Esophagus muscularis mucosa (tissue), 4 donors: ENCODE results near the gene C16orf96. TPM values are rescaled to one million over a fixed set of nuclear protein-coding genes. Genes with fewer than 3 reads are reported as not detected.

ENCODE experiments used
- DNase-seq: peaks from one replicate; pipeline ENCODE4 v3.0.0-alpha.2; 2017; ENCODE audit errors: extremely low spot score
- H3K27ac ChIP-seq, 4 donors: fragments of 200-600 bp; sonication (generic); replicated peaks in 1 of 4; 1 replicate in 3 of 4; 2 replicates in 1 of 4; pipeline ENCODE4 v1.5.1; 2016 to 2019; ENCODE audit warnings: mild to moderate bottlenecking in 1 of 4
- H3K27me3 ChIP-seq, 4 donors: fragments of 200-600 bp; sonication (generic); one replicate each; pipeline versions ENCODE4 v1.5.1 to v1.6.0; 2016 to 2019
- H3K36me3 ChIP-seq, 4 donors: fragments of 200-600 bp; sonication (generic); one replicate each; pipeline ENCODE4 v1.5.1; 2016 to 2019
- H3K4me1 ChIP-seq, 4 donors: fragments of 200-600 bp; sonication (generic); one replicate each; pipeline ENCODE4 v1.5.1; 2016 to 2019
- H3K4me3 ChIP-seq, 4 donors: fragments of 200-600 bp; sonication (generic); 1 replicate in 2 of 4; 2 replicates in 2 of 4; pipeline ENCODE4 v1.5.1; 2016 to 2019; ENCODE audit warnings: mild to moderate bottlenecking in 4 of 4, moderate library complexity in 1 of 4
- H3K9me3 ChIP-seq, 4 donors: fragments of 200-600 bp; sonication (generic); 1 replicate in 3 of 4; 2 replicates in 1 of 4; pipeline ENCODE4 v1.5.1; 2016 to 2019
- EP300 ChIP-seq: sonication (generic); formaldehyde crosslinking; IDR thresholded peaks from one replicate; pipeline ENCODE4 v1.6.1; 2017; ENCODE audit warnings: antibody characterized with exemption
- POLR2A ChIP-seq: fragments of 450-650 bp; IDR thresholded peaks from one replicate; pipeline ENCODE4 v1.6.1; 2017; ENCODE audit warnings: antibody characterized with exemption, moderate library complexity, mild to moderate bottlenecking, low read depth
- POLR2AphosphoS5 ChIP-seq, 2 donors: sonication (generic); formaldehyde crosslinking; IDR thresholded peaks; one replicate each; pipeline ENCODE4 v1.6.1; 2017; ENCODE audit warnings: antibody characterized with exemption in 2 of 2
- WGBS: methylation state at CpG from one replicate; pipeline ENCODE4 v1.1.5; 2018; 5-methylcytosine and 5-hydroxymethylcytosine counted together
- intact Hi-C: fragments of 100-400 bp; cut with DNase I; formaldehyde crosslinking; loops from one replicate; pipeline ENCODE4 v1.15.1; 2023
- total RNA-seq, 4 donors: library from RNA; depleted of rRNA; stranded (reverse); fragments of >200 nt; gene quantifications; one replicate each; pipeline versions ENCODE4 v1.1.0 to v1.2.1, GENCODE V29; 2016
- TF ChIP-seq, protein P1 (sequence below), 3 experiments: fragments of 200-600 bp in 2 of 3; fragments of 450-650 bp in 1 of 3; sonication (generic) in 2 of 3; IDR thresholded peaks; one replicate each; pipeline ENCODE4 v1.5.1; 2017 to 2019; ENCODE audit warnings: antibody characterized with exemption in 3 of 3, mild to moderate bottlenecking in 2 of 3, moderate library complexity in 1 of 3

Gene C16orf96
- total RNA-seq, 4 donors from 2014 or later, result not detected

- H3K27ac ChIP-seq, result peak overlapping the region in 2 of 4 donors; percentile 97 to 99
- H3K4me1 ChIP-seq, result peaks cover 27 to 46% (median 42%) of the 10 kb centered on the region in 4 donors
- no peak overlapping the region for H3K4me3 ChIP-seq
- H3K9me3 ChIP-seq, result no peaks in the 10 kb centered on the region
- no peak for DNase-seq
- intact Hi-C loops, result no loop called here
- TF ChIP-seq POLR2AphosphoS5 (IDR thresholded peaks at IDR 0.05), result no peak
- TF ChIP-seq POLR2A, result no peak
- TF ChIP-seq, protein P1, sequence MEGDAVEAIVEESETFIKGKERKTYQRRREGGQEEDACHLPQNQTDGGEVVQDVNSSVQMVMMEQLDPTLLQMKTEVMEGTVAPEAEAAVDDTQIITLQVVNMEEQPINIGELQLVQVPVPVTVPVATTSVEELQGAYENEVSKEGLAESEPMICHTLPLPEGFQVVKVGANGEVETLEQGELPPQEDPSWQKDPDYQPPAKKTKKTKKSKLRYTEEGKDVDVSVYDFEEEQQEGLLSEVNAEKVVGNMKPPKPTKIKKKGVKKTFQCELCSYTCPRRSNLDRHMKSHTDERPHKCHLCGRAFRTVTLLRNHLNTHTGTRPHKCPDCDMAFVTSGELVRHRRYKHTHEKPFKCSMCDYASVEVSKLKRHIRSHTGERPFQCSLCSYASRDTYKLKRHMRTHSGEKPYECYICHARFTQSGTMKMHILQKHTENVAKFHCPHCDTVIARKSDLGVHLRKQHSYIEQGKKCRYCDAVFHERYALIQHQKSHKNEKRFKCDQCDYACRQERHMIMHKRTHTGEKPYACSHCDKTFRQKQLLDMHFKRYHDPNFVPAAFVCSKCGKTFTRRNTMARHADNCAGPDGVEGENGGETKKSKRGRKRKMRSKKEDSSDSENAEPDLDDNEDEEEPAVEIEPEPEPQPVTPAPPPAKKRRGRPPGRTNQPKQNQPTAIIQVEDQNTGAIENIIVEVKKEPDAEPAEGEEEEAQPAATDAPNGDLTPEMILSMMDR (IDR thresholded peaks at IDR 0.05), result no peak
- TF ChIP-seq EP300, result no peak
- H3K36me3 ChIP-seq, result no peaks in the 10 kb centered on the region
- WGBS, result 91% methylated on average over 4 of the region's 8 CpGs
- H3K27me3 ChIP-seq, result no peaks in the 10 kb centered on the region
Observed at GRCh38 chr16:4618645-4619418, 62.7 kb downstream of the C16orf96 start.

DNA sequence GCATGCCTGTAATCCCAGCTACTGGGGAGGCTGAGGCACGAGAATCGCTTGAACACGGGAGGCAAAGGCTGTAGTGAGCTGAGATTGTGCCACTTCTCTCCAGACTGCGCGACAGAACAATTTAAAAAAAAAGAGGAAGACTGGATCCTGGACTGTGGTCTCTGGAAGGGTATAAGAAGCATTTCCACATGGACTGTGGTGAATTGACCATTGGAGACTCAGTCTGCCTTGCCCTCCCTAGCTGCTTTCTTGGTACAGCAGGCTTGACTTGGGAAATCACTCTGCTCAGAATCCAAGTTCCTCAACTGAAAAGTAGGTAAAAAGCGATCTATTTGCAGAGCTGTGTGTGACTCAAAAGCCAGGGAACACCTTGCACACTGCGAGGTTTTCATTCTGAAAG, 67.5 kb downstream of the C16orf96 start:
- intact Hi-C loops, result no loop called here
- Histone ChIP-seq H3K9me3 (no peaks in the 10 kb centered on the region), H3K27ac (peak overlapping the region in 1 of 4 donors; percentile 97)

DNA sequence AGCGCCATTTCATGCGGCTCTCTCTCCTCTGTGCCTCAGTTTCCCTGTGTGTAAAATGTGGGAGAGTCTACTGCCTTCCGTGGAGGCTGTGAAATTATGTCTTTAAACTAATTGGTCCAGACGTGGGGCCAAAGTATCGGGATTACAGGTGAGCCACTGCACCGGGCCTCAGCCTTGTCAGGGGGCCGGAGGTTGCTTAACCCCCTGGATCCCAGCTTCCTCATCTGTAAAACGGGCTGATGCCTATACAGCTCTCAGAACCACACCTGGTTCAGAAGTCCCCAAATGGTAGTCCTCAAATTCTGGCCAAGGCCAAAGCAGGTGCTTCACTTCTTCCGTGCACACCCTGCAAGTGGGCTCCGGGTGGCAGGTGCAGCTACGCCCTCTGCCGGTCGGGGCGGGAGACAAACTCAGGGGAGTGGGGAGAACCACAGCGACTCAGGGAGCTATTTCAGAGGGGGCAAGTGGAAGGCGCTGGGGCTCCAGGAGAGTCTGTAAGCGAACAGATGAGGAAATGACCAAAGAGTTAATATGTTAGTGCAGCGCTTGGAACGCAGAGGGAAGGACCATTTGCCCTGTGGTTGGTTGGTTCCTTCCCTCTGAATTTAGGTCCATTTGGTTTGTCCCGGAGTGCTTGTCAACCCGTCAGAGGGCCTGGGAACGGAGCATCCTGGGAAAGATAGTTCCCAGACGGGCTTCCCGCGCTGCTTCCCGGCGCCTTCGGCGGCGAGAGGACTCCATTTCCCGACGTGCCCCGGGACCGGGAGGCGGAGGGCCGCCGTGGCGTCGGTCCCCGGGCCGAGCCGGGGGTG, 68.1 kb downstream of the C16orf96 start, which contains the start of gene MGRN1:
TSS of gene MGRN1 (plus strand) at position 812 of the 812 bp plus-strand sequence. CDS start 135 bp downstream, outside the sequence.
- peak; percentile 98 for DNase-seq
- Histone ChIP-seq H3K27ac (peak within 1 kb of the TSS; percentile 97 to 99 (median 97)), H3K27me3 (no peaks in the 10 kb centered on the region), H3K4me1 (peaks cover 15 to 45% (median 39%) of the 10 kb centered on the region in 4 donors), H3K9me3 (no peaks in the 10 kb centered on the region), H3K36me3 (peaks cover 0 to 5% (median 0%) of the 10 kb centered on the region in 4 donors), H3K4me3 (peak within 1 kb of the TSS; percentile 85 to 99 (median 95))
- intact Hi-C loops, result no loop called here
- WGBS, result 13% methylated on average over 17 of the region's 42 CpGs
- TF ChIP-seq POLR2A (no peak), POLR2AphosphoS5 (IDR thresholded peaks at IDR 0.05) (peak in 1 of 2 donors; percentile 84)
- TF ChIP-seq, protein P1 (IDR thresholded peaks at IDR 0.05), result peak; percentile 84 to 95 (median 94)

More for the DNA sequence above, 67.5 kb downstream of the C16orf96 start:
- Histone ChIP-seq H3K4me3 (no peak overlapping the region), H3K4me1 (peaks cover 18 to 45% (median 38%) of the 10 kb centered on the region in 4 donors), H3K36me3 (peaks cover 0 to 5% (median 0%) of the 10 kb centered on the region in 4 donors), H3K27me3 (no peaks in the 10 kb centered on the region)
- no peak for TF ChIP-seq POLR2A
- TF ChIP-seq, protein P1 (IDR thresholded peaks at IDR 0.05), result no peak
- no peak for TF ChIP-seq EP300
- TF ChIP-seq POLR2AphosphoS5 (IDR thresholded peaks at IDR 0.05), result no peak
- DNase-seq, result no peak
- WGBS, result 79% methylated on average over 7 of the region's 7 CpGs

- peak overlapping the region; percentile 85 to 99 (median 95) for H3K4me3 ChIP-seq
- H3K9me3 ChIP-seq, result no peaks in the 10 kb centered on the region
- peaks cover 0 to 5% (median 0%) of the 10 kb centered on the region in 4 donors for H3K36me3 ChIP-seq
- intact Hi-C loops, result no loop called here
- H3K4me1 ChIP-seq, result peaks cover 15 to 46% (median 41%) of the 10 kb centered on the region in 4 donors
- 0% methylated on average over 9 of the region's 80 CpGs for WGBS
- H3K27me3 ChIP-seq, result no peaks in the 10 kb centered on the region
- TF ChIP-seq EP300 (no peak), POLR2AphosphoS5 (IDR thresholded peaks at IDR 0.05) (peak; percentile 37 to 90), POLR2A (peak; percentile 66)
- TF ChIP-seq, protein P1 (IDR thresholded peaks at IDR 0.05), result no peak
- peak overlapping the region; percentile 97 to 99 (median 97) for H3K27ac ChIP-seq
- DNase-seq, result peak; percentile 94
Observed at GRCh38 chr16:4624827-4625559, 68.9 kb downstream of the C16orf96 start.
